Dermis blood vessel endothelial cell (primary cell): ENCODE results near the gene LIF. TPM values are rescaled to one million over a fixed set of nuclear protein-coding genes. Genes with fewer than 3 reads are reported as not detected.

ENCODE experiments used
- DNase-seq: peaks from one replicate; pipeline ENCODE4 v3.0.0; 2010
- total RNA-seq: library from RNA; depleted of rRNA; stranded (reverse); fragments of >200 nt; gene quantifications from 2 replicates; pipeline ENCODE4 v1.2.3, GENCODE V29; 2014

Gene LIF
- total RNA-seq, 1 donor from 2014 or later = 1.7 TPM

DNA sequence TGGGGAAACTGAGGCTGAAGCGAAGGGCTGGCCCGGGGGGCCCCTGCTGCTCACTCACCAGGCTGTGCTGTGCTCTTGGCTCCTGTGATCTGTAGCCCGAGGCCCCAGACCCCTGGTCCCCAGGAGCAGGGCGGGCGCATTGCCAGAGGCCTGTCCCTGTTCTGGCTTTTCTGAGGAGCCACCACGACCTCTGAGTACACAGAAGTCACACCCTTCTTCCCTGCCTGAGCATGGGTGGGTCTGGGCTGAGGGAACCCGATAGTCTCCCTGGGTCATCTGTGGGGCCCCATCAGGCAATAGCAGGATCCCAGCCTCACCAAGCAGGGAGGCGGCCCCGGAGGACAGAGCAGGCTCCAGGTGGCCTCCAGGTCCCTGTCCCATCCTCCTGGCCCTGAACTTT lies 37.6 kb upstream of the LIF start:
- DNase-seq = no peak

DNA sequence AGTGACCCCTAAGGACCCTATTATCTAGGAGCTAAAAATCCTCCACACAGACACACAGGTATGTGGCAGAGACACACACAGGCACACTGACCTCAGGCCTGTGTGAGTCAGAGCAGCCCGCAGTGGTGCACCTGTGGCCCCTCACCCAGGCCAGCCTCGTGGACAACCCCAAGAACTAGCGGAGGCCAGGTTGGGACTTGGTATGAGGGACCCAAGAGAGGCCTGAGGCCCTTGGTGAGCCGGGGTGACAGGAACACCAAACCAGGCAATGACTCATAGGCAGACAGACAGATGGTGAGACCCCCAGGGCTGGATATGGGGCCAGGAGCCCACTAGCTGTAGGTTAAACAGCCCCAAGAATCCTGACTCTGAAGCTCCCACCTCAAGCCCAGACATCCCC lies 36.8 kb upstream of the LIF start:
- no peak for DNase-seq

DNA sequence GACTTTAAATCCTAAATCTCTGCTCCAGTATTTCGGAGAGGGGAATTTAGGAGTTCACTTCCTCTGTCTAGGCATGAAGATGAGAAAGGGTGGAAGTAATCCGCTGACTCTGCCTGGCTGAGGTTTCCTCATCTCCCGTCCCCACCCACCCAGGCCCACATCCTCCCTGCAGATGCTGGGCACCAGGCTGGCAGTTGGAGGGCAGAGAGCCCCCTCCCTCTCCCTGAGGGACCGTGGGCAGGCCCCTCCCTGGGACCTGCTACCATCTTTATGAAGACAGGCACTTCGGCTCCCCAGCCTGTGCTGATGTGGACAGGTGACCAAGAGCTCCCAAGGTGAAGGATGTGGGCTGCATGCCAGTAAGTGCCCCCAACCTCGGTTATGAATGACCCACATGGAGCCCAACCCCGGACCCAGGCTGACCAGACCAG lies 36.1 kb upstream of the LIF start:
- no peak for DNase-seq

DNA sequence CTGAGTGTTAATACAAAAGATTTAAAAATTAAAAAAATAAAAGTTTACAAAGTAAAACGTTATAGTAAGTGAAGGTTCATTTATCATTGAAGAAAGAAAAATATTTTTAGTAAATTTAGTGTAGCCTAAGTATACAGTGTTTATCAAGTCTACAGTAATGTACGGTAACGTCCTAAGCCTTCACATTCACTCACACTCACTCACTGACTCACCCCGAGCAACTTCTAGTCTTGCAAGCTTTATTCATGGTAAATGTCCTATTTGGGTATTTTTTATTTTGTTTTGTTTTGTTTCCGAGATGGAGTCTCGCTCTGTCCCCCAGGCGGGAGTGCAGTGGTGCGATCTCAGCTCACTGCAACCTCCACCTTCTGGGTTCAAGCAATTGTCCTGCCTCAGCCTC lies 33.9 kb upstream of the LIF start:
- DNase-seq = no peak

DNA sequence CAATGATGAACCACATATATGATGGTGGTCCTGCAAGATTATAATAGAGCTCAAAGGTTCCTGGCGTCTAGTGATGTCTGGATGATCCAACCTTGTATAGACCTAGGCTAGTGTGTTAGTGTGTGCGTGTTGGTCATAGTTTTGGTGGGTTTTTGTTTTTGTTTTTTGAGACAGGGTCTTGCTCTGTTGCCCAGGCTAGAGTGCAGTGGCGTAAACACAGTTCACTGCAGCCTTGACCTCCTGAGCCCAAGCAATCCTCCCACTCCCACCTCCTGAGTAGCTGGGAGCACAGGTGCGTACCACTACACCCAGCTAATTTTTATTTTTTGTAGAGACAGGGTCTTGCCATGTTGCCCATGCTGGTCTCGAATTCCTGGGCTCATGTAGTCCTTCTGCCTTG lies 33.4 kb upstream of the LIF start:
- DNase-seq = no peak

DNA sequence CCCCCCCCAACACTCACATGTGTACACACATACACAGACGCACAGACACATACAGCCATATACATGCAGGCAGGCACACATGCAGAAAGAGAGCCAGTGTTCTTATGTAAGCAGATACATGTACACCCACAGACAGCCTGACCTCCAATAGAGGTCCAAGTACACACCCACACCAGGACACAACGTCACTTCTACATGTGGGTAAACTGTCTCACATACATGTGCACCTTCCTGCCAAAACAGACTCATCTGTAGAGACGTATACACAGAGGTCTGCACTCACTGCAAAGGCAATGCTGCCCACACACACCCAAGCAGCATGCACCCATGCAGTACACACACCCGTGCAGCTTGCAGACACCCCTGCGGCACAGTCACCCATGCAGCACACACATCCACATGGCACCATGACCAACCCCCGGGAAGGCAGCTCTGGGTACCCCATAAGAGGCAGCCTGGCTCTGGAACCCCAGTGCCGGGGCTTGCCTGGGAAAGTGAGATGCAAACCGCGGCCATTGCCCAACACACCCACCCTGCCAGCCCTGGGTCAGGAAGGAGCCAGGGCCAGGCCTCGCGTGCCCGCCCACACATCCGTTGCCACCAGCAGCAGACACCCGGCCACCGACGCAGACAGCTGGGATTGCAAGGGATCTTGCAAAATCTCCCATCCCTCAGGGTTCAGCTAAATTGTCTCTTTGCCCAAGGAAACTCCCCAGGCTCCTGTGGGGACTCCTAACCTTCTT lies 32.7 kb upstream of the LIF start:
- DNase-seq = no peak

DNA sequence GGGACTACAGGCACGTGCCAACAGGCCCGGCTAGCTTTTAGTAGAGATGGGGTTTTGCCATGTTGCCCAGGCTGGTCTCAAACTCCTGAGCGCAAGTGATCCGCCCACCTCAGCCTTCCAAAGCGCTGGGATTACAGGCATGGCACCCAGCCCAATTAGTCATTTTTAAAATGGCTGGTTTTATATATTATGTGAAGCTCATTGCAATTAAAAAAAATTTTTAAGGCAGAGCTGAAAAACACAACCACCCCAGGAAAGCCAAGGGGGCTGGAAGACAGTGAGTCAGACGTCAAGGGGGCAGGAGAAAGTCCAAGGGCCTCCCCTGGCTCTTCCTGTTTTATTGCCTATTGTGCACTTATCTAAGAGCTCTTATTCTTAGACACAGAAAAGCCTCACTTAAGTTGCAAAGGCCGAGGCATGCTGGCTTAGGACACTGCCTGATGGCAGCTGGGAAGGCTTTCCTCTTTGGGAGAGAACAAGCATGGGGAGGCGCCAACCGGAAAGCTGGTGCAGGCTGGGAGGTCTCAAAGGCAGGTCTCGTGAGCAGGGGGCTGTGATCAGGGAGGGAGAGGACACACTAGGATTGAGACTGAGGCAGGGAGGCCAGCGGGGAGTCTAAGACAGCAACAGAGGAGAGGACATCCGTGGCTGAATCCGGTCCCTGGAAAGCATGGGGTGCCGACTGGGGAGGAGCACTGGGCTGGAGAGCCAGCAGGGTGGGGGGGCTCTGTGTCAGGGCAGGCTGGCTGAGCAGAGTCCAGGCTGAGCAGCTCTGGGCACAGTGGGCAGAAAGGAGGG lies 31.2 kb upstream of the LIF start:
- DNase-seq = peak; percentile 75

DNA sequence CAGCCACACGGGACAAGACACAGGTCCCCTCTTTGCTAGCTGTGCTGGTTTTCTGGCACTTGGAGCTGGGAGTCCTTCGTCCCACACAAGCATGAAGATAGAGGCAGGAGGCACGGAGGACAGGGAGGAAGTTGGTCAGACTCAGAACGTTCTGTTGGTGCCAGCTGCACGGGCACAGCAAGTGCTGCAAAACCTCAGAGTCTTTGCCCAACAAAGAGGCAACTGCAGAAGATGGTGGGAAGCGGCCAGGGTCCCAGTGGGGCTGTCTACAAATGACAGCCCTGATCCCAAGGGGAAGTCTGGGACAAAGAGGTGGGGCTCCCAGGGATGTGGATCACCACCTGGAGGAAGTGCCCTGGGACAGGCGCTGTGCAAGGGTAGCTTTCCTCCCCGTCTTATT lies 29.5 kb upstream of the LIF start:
- DNase-seq = no peak

DNA sequence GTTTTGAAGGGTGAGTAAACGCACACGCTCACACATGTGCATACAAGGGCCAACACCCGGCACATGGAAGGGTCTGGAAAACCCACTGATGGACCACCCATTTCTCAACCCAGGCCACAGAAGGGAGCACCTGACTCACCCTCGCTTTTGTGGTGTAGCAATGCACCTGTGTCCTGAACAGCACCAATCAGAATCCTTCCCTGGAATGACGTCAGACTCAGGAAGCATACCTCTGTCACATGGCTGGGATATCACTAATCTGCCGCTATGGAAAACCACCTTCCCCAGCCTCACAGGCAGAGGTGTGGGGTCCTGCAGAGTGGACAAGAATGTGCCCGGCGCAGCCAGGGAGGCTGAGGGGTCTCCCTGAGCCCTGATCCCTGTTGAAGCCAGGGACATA lies 29.1 kb upstream of the LIF start:
- DNase-seq = no peak

DNA sequence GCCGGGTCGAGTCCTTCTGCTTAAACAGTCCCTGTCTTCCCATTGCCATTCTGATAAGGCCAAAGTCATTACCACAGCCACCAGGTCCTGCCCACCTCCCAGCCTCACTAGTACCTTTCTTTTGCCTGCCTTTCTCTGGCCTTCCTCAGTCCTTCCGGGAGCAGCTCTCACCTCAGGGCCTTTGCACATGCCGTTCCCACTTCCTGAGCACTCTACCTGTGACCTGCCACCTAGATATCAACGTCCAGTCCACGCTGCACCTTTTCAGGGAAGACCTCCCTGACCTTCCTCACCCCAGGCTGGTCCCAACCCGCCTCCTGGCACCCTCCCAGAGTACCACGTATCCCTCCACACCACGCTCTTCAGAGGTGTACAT lies 27.9 kb upstream of the LIF start:
- no peak for DNase-seq

DNA sequence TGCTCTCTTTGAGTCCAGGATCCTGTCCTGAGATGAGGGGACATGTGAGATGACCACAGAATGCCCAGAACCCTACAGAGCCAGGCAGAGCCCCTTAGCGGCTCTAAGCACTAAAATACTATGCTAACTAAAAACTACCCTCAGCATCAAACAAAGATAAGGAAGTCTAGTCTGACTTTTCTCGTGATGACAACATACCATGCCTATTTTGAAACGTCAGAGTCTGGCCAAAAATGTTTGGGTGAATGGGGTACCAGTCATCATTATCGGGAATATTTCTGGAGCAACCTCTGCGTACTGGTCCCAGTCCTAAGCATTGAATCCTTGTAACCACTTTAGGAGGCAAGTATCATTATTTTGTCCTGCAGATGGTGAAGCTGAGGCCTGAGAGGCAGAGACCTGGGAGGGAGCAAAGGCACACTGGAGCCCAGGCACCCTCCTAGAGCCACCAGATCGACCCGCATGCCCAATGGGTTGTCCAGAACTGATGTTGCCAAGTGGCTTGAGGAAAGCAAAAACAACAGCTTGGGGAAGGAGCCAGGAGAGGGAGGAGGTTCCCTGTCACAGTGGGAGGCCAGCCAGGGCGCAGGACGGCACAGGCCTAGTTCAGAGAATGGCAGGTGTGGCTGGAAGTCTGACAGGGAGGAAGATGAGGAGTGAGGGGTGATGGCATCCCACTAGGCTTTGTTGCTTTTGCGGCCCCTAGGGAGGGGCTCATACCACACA lies 27.3 kb upstream of the LIF start:
- no peak for DNase-seq

DNA sequence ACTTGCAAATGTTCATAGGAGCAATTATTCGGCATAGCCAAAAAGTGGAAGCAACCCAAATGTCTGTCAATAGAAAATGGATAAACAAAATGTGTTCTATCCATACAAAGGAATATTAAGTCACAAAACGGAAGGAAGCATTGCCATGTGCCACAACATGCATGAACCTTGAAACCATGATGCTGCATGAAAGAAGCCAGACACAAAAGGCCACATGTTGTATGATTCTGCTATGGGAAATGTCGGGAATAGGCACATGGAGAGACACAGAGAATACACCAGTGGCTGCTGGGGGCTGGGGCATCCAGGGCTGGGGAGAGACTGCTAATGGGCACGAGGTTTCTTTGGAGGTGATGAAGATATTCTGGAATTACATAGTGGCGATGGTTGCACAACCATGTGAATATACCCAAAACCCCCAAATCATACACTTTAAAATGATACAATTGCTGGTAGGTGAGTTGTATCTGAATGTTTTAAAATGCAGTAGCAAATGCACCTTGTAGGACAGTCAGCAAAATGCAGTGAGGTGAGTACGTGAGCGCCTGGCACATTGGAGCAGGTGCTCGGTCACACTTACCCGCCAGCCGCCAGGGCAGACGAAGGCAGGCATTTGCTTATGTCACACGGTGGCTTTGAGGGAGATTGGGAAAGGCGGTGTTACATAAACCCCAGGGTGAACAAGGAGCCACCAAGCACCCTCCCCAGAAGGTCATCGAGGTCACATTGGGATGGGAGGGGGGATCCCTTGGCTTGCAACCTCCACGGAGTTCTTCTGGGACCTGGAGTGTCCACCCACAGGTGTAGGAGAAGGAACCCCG lies 26.4 kb upstream of the LIF start:
- DNase-seq = no peak

DNA sequence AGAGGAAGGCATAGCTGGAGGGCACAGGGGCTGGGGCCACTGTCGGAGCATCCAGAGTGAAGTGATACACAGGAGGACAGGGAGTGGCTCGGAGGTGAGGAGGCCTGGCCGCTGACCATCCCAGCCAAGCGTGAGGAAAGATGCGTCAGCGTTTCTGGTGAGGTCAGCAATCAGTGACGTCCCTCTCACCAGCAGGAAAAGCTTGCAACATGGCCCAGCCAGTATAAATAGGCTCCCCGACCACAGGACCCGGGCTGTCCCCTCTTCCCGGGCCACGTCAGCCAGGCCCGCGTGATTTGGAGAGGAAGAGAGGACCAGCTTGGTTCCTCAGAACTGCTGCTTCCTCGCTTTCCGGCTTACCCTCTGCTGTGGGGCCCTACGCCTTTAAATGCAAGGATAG lies 24.3 kb upstream of the LIF start:
- DNase-seq = peak; percentile 75

DNA sequence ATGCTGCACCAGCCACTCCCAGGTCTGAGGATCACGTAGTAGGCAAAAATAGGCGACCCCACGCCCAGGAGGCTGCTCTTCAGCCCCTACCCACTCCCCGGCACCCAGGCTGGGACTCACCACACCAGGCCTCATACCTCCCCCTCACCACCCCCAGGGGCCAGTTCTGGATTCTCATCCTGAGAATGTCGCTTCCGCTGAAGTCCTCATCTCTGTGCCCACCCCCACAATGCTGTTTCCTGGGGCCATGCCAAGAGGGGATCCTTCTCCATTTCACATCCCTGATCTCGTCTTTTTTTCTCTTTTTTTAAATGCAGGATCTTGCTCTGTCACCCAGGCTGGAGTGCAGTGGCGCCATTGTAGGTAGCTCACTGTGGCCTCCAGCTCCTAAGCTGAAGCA lies 21.8 kb upstream of the LIF start:
- no peak for DNase-seq

DNA sequence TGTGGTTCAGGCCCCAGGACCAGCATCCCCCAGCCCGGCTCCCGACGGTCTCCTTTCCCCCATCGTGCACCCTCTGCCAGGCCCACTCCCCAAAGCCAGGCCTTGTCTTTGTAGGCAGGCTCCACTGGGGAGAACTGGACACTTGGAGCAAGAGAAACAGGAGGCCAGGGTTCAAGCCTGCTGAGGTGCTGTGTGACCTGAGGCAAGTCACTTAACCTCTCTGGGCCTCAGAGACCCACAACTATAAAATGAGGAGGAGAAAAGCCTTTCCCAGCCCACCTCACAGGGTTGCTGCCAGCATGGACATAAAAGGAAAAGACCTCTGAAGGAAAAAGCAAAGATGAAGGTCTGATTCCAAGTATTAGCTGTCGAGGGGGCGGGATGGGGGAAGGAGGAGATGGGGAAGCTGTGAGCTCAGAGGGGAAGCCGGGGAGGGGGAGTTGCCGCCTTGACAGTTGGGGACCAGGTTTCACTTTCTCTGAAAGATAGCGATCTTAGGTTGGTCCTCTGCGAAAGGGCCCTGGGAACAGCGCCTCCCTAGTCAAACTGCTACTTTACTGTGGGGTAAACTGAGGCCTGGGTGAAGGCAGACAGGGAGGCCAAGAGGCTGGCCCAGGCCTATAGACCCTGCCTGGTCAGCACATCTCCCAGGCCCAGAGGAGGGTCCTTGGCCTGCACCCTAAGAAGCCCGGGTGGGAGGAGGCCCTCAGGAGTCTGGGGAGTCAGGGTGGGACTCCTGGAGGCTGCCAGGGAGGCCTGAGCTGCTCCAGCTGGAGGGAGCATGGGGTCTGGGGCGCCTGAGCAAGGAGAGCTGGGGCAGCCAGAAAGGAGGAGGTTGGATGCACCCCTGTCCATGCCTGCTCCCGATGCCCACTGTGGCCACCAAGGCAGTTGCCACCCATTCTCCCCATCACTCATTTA lies 21.1 kb upstream of the LIF start:
- DNase-seq = no peak

DNA sequence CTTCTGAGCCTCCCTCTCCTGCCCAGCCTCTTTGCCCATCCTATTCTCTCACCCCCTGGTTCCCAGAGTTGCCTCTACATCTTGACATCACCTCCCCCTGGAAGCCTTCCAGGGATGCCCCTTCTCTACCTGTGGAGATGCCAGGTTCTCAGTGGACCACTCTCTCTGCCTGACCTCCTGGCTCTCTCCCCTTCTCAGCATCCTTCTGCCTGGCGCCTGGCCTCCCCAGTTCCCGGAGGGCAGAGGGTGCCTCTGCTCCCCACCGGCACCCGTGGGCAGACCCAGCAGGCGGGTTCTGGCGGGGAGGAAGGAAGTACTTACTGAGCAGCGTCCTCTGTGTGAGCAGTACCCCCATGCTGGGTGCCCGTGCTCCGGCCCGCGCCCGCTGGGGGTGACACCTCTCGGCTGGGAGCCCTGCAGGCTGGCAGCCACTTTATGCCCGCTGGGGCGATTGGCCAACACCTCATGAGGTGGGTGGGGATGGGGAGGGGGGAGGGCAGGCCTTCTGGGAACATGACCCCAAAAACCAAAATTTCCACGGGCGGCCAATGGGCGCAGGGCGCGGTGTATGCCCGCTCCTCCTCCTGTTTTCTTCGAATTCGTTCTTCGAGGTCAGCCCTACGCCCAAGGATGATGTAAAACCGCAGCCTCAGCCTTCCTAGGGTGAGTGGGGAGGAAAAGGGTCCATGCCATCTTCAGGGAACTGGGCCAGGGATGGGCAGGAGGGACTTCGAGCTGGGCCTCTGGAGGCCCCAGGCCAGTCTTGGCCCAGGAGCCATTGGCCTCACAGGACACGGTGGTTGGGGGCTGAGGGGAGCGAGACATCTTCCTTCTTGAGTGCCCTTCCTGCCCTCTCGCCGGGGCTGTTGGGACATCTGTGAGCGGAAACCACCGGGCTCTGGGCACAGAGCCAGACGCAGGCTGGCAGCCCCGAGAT lies 20.2 kb upstream of the LIF start, which contains the start of gene OSM:
OSM (minus strand) TSS at position 407 of the 937 bp plus-strand sequence; CDS start at position 355, 52 bp downstream.
- peak; percentile 32 for DNase-seq

DNA sequence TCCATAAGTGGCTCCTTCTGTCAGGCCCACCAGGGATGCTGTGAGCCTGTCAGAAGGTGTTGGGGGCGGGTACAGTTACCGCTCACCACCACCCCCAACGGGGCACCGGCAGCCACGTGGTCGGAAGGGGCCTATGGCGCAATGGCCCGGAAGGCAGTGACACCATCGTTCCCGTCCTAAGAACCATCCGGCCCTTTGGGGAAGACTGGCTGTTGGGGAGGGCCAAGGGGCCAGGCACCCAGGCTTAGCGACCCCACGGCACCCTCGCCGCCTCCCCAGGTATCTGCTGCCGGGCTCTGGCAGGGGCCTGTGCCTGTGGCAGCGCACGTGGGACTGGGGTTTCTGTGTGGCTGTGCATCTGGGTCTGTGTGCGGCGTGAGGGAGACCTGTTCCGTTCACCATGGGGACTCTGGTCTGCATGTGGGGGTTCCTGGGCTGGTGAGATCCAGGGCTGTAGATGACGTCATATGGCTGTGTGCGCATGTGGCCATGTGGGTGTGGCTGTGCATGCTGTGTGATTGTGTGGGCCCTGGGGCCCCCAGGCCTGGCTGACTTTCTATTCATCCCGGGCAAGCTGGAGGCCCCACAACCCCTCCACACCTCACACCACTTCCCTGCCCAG lies 19.4 kb upstream of the LIF start:
- no peak for DNase-seq

DNA sequence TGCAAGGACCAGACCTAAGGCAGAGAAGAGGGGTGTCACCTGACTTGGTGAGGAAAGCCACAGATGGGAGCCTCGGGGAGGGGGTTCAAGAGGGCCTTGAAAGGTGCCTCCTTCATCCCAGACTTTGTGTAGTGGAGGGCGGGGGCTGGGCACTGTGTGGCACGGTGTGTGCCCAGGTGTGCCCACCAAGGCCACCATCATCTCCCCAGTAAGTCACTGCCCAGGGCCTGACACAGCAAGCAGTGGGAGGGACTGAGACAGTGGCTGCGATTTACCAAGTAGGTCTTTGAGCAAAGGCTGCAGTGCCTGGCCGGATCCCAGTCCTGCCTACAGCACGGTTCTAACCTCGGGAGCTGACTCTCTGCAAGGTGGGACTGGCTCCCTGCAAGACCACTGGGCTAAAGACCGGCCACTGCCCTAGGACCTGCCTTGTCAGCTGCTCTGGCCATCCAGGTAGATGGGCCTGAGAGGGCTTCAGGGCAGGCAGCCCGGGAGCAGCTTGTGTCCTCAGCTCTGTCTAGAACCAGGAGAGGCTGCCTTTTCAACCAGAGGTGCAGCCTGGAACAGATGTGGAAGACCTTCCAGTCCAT lies 18.7 kb upstream of the LIF start:
- DNase-seq = no peak

DNA sequence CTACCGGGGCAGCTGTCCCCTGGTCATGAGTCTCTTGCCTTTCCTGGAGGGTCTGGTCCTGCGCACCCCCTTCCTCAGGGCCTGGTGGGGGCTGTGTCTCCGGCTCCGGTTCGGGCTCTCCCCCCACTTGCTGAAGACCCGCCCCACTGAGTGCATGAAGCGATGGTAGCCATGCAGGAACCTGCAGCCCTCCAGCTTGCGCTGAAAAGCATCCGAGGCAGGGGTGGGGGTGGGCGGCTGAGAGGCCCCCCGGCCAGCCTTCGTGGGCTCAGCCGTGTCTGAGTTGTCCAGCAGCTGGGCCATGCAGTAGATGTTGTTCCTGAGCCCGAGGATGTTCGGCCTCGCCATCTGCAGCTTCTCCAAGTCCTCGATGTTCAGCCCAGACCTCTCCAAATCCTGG lies 17.3 kb upstream of the LIF start:
- DNase-seq = no peak
